Measurements from ENCODE around the gene MID2. TPM values are rescaled to one million over a fixed set of nuclear protein-coding genes. Genes with fewer than 3 reads are reported as not detected.

MID2 gene
- total RNA-seq, 4 donors from 2014 or later, result 18.7 to 37.9 (median 26.5) TPM

DNA sequence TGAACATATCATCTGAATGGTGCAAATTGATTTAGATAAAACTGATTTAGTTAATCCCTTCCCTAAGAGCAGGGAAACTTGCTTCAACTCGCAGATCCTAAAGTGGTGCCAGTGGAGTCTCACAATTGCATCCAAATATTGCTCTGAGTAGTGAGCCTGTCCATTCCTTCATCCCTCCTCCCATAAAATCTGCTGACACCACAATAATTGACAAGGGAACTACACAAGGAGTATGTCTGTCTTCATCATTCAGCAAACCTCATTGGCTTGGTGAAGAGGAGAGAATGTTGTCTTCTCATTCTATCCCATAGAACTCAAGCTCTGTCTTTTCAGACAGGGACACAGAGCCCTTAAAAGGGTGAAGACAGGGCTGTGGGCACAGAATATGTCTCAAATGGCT lies 4.2 kb downstream of the MID2 start:
- no peak for ATAC-seq (ENCODE audit: low FRiP score)
- TF ChIP-seq, protein P1, sequence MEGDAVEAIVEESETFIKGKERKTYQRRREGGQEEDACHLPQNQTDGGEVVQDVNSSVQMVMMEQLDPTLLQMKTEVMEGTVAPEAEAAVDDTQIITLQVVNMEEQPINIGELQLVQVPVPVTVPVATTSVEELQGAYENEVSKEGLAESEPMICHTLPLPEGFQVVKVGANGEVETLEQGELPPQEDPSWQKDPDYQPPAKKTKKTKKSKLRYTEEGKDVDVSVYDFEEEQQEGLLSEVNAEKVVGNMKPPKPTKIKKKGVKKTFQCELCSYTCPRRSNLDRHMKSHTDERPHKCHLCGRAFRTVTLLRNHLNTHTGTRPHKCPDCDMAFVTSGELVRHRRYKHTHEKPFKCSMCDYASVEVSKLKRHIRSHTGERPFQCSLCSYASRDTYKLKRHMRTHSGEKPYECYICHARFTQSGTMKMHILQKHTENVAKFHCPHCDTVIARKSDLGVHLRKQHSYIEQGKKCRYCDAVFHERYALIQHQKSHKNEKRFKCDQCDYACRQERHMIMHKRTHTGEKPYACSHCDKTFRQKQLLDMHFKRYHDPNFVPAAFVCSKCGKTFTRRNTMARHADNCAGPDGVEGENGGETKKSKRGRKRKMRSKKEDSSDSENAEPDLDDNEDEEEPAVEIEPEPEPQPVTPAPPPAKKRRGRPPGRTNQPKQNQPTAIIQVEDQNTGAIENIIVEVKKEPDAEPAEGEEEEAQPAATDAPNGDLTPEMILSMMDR (IDR thresholded peaks at IDR 0.05), result no peak
- DNase-seq (ENCODE audit: low spot score), result no peak

DNA sequence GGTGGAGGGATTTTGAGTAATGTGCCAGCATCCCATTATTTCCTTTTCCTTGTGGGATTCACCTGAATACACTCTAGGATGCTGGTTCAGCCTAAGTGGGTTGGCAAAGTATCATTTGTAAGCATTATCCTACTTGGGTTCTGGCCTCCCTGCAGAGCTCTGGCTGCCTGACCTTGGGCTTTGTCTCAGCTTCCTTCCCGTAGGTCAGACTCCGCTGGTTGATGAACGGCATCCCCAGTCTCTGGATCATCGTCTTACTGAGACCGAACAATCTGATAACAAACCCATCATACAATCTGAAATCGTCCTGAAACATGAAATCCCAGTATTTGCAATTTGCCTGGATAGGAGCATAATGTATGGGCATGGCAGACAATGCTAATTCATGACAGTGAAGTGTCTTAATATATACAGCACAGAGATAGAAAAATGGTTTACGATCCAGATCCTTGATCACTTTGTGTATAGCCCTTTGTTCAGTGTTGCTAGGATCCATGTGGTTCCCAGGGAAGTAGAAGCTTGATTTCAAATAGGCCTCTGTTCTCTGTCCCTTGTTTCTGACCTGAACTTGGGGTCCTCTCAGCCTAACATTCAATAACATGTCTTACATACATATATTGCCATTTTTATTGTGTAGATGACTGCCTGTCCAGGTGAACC lies 5.5 kb downstream of the MID2 start:
- ATAC-seq (ENCODE audit: low FRiP score) (no peak), DNase-seq (ENCODE audit: low spot score) (no peak)
- TF ChIP-seq, protein P1 (IDR thresholded peaks at IDR 0.05), result no peak

DNA sequence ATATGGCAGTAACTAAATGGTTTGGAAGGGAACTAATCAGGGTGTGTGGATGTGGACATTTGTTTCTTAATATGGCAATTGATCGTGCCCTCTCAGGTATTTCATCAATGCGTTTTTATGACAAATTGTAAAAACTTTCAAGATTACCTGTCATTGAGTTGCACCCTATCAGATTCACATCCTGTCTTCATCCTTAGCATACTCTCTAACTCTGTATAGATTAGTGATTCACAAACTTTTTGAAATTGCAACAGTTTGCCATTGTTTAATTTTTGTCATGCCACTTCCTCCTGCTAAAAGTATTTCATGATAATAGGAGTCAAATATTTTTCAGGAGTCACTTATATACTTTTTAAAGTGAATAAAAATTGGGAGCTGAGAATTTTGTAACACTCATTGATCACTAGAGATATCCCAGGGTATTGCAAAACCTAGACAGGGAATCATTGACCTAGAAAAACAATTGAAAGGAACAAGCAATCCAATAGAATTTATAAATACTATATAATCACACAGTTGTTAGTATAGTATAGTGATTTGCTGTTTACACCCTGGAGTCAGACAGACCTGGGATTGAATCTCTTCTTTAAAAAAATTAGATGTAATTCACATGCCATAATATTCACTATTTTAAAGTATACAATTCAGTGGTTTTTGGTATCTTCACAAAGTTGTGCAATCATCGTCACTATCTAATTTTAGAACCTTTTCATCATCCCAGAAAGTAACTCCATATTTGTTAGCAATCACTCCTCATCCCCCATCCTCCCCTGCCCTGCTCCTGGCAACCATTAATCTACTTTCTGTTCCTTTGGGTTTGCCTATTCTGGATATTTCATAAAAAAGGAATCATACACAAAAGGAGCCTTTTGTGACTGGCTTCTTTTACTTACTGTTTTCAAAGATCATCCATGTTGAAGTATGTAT lies 8.9 kb downstream of the MID2 start:
- ATAC-seq (ENCODE audit: low FRiP score) (no peak), DNase-seq (ENCODE audit: low spot score) (no peak)
- TF ChIP-seq, protein P1 (IDR thresholded peaks at IDR 0.05), result no peak

DNA sequence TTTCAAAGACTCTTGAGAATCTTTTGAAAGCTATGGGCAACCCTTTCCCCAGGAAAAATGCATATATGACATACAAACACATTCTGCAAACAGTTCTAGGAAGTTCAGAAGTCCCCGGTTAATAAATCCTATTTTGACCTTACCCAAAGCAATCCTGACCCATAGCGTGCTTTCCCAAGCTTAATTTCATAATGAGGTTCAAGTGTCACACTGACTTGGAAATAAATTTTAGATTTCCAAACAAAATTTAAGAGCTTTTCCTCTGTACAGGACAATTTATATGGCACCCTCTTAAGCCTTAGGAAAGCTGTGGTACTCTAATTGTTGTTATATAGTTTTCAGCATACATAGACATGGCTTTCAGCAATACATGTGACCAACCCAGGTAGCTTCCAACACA lies 11.3 kb downstream of the MID2 start:
- TF ChIP-seq, protein P1 (IDR thresholded peaks at IDR 0.05), result no peak
- ATAC-seq (ENCODE audit: low FRiP score), result no peak
- no peak for DNase-seq (ENCODE audit: low spot score)

DNA sequence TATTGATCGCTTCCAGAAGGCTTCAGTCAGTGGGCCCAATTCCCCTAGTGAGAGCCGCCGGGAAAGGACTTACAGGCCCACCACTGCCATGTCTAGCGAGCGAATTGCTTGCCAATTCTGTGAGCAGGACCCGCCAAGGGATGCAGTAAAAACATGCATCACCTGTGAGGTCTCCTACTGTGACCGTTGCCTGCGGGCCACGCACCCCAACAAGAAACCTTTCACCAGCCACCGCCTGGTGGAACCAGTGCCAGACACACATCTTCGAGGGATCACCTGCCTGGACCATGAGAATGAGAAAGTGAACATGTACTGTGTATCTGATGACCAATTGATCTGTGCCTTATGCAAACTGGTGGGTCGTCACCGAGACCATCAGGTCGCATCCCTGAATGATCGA lies 15.3 kb downstream of the MID2 start:
- TF ChIP-seq, protein P1 (IDR thresholded peaks at IDR 0.05), result no peak
- ATAC-seq (ENCODE audit: low FRiP score) (no peak), DNase-seq (ENCODE audit: low spot score) (no peak)

DNA sequence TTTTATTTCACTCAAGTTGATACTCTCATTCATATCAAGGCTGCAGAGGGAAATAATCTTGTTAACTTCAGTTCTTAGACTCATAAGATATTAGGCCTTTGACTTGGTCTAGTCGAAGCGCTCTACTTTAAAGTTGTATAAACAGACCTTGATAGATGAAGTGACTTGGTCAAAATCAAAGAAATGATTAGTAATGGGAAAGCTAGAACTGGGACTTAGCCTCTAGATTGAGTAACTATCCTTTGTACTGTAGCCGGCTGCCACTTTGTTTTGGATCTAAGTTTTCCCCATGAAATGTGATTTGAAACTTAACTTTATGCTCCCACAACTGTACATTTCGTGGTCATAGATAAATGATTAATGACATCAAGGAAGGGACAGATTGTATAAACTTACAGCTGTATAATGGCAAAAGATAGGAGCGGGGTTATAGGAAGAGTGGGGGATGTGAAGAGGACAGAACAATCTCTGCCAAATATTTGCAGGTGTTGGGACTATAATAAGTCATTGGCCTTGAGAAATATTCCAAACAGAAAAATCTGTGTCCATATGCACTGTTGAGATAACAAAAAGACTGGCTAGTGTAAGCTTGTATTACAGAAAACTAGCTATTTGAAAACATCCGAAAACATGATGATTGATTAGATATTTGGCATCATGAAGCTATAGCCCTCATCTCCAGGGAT lies 17.2 kb downstream of the MID2 start:
- ATAC-seq (ENCODE audit: low FRiP score) (no peak), DNase-seq (ENCODE audit: low spot score) (no peak)
- TF ChIP-seq, protein P1 (IDR thresholded peaks at IDR 0.05), result no peak
